Subcutaneous abdominal adipose tissue (tissue), 5 donors: ENCODE measurements around the gene CCDC196.

Experiments
- H3K27ac ChIP-seq: one replicate; pipeline ENCODE4 v1.7.0; 2013; ENCODE audit warnings: low read depth, mild to moderate bottlenecking, inconsistent platforms, low read length, moderate library complexity
- H3K27me3 ChIP-seq, 5 donors: one replicate each; pipeline ENCODE4 v1.7.0; 2013; ENCODE audit warnings: low read length in 5 of 5, inconsistent platforms in 1 of 5; ENCODE audit not compliant: control insufficient read depth in 5 of 5, insufficient read depth in 4 of 5
- H3K36me3 ChIP-seq, 5 donors: one replicate each; pipeline ENCODE4 v1.7.0; 2013; ENCODE audit warnings: low read length in 5 of 5; ENCODE audit not compliant: control insufficient read depth in 5 of 5, insufficient read depth in 5 of 5
- H3K4me1 ChIP-seq, 5 donors: one replicate each; pipeline ENCODE4 v1.7.0; 2013; ENCODE audit warnings: low read length in 5 of 5, mild to moderate bottlenecking in 3 of 5, moderate library complexity in 1 of 5; ENCODE audit not compliant: control insufficient read depth in 5 of 5, insufficient read depth in 5 of 5
- H3K4me3 ChIP-seq, 5 donors: one replicate each; pipeline ENCODE4 v1.7.0; 2013; ENCODE audit warnings: low read length in 5 of 5, low read depth in 1 of 5
- H3K9ac ChIP-seq, 5 donors: one replicate each; pipeline ENCODE4 v1.7.0; 2013; ENCODE audit warnings: low read length in 5 of 5, mild to moderate bottlenecking in 4 of 5, moderate library complexity in 3 of 5
- H3K9me3 ChIP-seq, 5 donors: one replicate each; pipeline ENCODE4 v1.7.0; 2013; ENCODE audit warnings: low read length in 5 of 5; ENCODE audit not compliant: control insufficient read depth in 5 of 5
- donor health status: healthy.
- donor health status: healthy.
- donor health status: healthy.
- donor health status: healthy.
- donor health status: healthy.

The CCDC196 gene

GRCh38 chr14:66471584-66471983 lies 14.6 kb upstream of the CCDC196 start:
- H3K27me3 ChIP-seq, result no peaks in the 10 kb centered on the region
- H3K4me3 ChIP-seq, result no peak overlapping the region
- no peaks in the 10 kb centered on the region for H3K36me3 ChIP-seq
- peaks cover 0 to 11% (median 0%) of the 10 kb centered on the region in 5 donors for H3K4me1 ChIP-seq
- H3K27ac ChIP-seq, result no peak overlapping the region
- H3K9me3 ChIP-seq, result peaks cover 0 to 6% (median 0%) of the 10 kb centered on the region in 5 donors
- no peak overlapping the region for H3K9ac ChIP-seq

- Histone ChIP-seq H3K4me3 (no peak overlapping the region), H3K4me1 (peaks cover 0 to 16% (median 0%) of the 10 kb centered on the region in 5 donors), H3K27me3 (no peaks in the 10 kb centered on the region), H3K9me3 (peaks cover 0 to 6% (median 0%) of the 10 kb centered on the region in 5 donors), H3K27ac (no peak overlapping the region), H3K9ac (no peak overlapping the region), H3K36me3 (no peaks in the 10 kb centered on the region)
Observed at GRCh38 chr14:66472251-66472650, 13.9 kb upstream of the CCDC196 start.

- Histone ChIP-seq H3K9me3 (peaks cover 0 to 6% (median 0%) of the 10 kb centered on the region in 5 donors), H3K36me3 (no peaks in the 10 kb centered on the region), H3K27me3 (no peaks in the 10 kb centered on the region), H3K4me3 (no peak overlapping the region), H3K4me1 (peaks cover 0 to 21% (median 0%) of the 10 kb centered on the region in 5 donors), H3K9ac (no peak overlapping the region), H3K27ac (no peak overlapping the region)
Observed at GRCh38 chr14:66473223-66473622, 12.9 kb upstream of the CCDC196 start.

DNA sequence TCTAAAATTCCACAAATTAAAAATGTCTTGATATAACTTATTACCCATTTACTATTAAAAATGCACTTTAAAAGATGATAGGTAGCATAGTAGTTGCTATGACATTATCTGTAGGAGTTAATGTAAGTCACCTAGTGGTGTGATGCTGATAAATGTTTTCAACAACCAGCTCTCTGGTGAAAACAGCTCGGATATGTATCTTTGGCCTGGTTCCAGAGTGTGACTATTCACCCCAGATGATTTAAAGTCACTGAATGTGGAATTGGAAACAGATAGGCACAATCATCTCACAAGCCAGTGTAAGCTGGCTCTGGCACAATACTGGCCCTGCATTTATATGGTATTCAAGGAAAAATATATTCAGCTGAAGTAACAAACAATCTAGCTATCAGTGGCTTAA lies 9.2 kb upstream of the CCDC196 start:
- no peaks in the 10 kb centered on the region for H3K9me3 ChIP-seq
- H3K27me3 ChIP-seq, result no peaks in the 10 kb centered on the region
- peaks cover 0 to 27% (median 0%) of the 10 kb centered on the region in 5 donors for H3K4me1 ChIP-seq
- H3K27ac ChIP-seq, result no peak overlapping the region
- H3K4me3 ChIP-seq, result no peak overlapping the region
- H3K36me3 ChIP-seq, result no peaks in the 10 kb centered on the region
- peak overlapping the region in 1 of 5 donors; percentile 20 for H3K9ac ChIP-seq

GRCh38 chr14:66477567-66477966 lies 8.6 kb upstream of the CCDC196 start:
- Histone ChIP-seq H3K4me1 (peaks cover 0 to 31% (median 1%) of the 10 kb centered on the region in 5 donors), H3K27me3 (no peaks in the 10 kb centered on the region), H3K36me3 (no peaks in the 10 kb centered on the region), H3K9me3 (no peaks in the 10 kb centered on the region), H3K27ac (no peak overlapping the region), H3K4me3 (no peak overlapping the region), H3K9ac (no peak overlapping the region)

GRCh38 chr14:66482873-66483272 lies 3.3 kb upstream of the CCDC196 start:
- peaks cover 0 to 23% (median 11%) of the 10 kb centered on the region in 5 donors for H3K4me1 ChIP-seq
- H3K27ac ChIP-seq, result no peak overlapping the region
- H3K36me3 ChIP-seq, result no peaks in the 10 kb centered on the region
- no peaks in the 10 kb centered on the region for H3K27me3 ChIP-seq
- no peaks in the 10 kb centered on the region for H3K9me3 ChIP-seq
- H3K9ac ChIP-seq, result no peak overlapping the region
- H3K4me3 ChIP-seq, result no peak overlapping the region

DNA sequence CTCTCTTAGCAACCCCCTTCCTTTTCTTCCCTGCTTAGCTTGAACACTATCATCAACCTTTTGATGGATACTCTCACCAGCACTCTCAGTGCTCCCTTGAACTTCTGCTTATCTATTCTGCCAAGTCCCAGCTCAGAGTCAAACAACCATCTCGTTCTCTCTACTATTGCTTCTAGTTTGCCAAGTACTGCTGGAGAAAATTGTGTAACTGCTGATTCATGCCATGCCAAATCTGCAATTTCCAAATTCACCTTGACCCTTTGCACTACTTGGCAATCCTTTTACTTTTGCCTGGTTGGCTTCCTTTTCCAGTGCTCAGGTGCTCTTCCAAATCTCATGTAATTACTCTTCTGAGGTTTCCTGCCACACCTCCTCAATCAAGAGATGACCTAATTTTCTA lies 2.8 kb upstream of the CCDC196 start:
- Histone ChIP-seq H3K36me3 (no peaks in the 10 kb centered on the region), H3K4me3 (no peak overlapping the region), H3K9me3 (no peaks in the 10 kb centered on the region), H3K27me3 (no peaks in the 10 kb centered on the region), H3K9ac (no peak overlapping the region), H3K4me1 (peaks cover 0 to 23% (median 11%) of the 10 kb centered on the region in 5 donors), H3K27ac (no peak overlapping the region)

- peaks cover 0 to 23% (median 11%) of the 10 kb centered on the region in 5 donors for H3K4me1 ChIP-seq
- H3K36me3 ChIP-seq, result no peaks in the 10 kb centered on the region
- no peak overlapping the region for H3K4me3 ChIP-seq
- no peaks in the 10 kb centered on the region for H3K27me3 ChIP-seq
- no peaks in the 10 kb centered on the region for H3K9me3 ChIP-seq
- no peak overlapping the region for H3K27ac ChIP-seq
- no peak overlapping the region for H3K9ac ChIP-seq
Observed at GRCh38 chr14:66485029-66485428, 1.1 kb upstream of the CCDC196 start.

GRCh38 chr14:66487164-66487563 lies 993 bp downstream of the CCDC196 start:
- Histone ChIP-seq H3K4me1 (peaks cover 0 to 25% (median 11%) of the 10 kb centered on the region in 5 donors), H3K27ac (no peak overlapping the region), H3K9ac (no peak overlapping the region), H3K36me3 (no peaks in the 10 kb centered on the region), H3K27me3 (no peaks in the 10 kb centered on the region), H3K4me3 (no peak overlapping the region), H3K9me3 (no peaks in the 10 kb centered on the region)

DNA sequence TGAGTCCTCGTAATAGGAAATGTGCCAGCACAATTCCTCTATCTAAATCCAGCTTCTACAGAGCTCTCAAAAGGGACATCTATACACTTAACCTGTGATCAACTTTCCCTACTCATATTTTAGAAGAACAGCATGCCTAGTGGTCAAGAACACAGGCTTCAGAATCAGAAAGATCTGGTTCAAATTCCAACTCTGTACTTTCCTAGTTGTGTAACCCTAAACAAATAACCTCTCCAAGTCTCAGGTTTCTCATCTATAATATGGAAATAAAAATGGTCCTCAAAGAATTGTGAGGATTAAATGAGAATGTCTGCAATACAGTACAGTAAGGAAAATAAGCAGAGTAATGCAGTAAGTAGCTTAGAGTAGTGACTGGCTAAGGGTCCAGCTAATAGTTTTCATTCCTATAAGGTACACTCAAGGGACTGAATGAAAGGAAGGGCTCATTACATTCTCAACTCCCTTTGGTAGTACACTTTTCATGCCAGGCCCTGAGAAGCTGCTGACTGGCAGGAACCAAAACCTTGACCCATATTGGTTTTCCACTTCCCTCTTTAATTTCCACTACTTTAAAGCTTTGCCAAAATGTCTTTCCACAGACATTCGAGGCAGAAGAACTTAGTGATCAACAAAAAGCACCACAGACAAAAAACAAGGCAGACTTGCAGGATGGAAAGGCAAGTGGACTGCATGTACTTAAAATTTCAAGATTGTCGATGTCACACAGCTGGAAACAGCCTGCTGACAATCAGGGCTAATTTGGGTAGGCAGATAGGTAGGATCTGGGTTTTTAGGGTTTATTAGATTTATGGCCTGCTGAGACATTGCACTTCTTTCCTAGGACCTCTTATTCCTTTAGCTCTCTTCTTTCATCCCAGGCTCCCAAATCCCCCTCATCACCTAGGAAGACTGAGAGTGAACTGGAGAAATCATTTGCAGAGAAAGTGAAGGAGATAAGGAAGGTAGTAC lies 4.3 kb downstream of the CCDC196 start:
- H3K9me3 ChIP-seq, result no peaks in the 10 kb centered on the region

More for the DNA sequence above, 4.3 kb downstream of the CCDC196 start:
- H3K4me3 ChIP-seq, result no peak overlapping the region
- no peaks in the 10 kb centered on the region for H3K27me3 ChIP-seq
- no peak overlapping the region for H3K9ac ChIP-seq
- no peaks in the 10 kb centered on the region for H3K36me3 ChIP-seq
- H3K27ac ChIP-seq, result no peak overlapping the region
- peaks cover 0 to 10% (median 0%) of the 10 kb centered on the region in 5 donors for H3K4me1 ChIP-seq
